HepG2 (cell line): ENCODE data around the gene EMC9. TPM values are rescaled to one million over a fixed set of nuclear protein-coding genes. Genes with fewer than 3 reads are reported as not detected.

Experiments
- ATF1 ChIP-seq: IDR thresholded peaks from 2 replicates; pipeline ENCODE4 v1.6.1; 2016; ENCODE audit warnings: mild to moderate bottlenecking, control low read depth
- CEBPG ChIP-seq: IDR thresholded peaks from 2 replicates; pipeline ENCODE4 v1.6.1; 2016
- CENPT ChIP-seq: sonication (generic); formaldehyde crosslinking; IDR thresholded peaks from 2 replicates; pipeline ENCODE4 v1.8.0; 2022; ENCODE audit warnings: low read depth, mild to moderate bottlenecking, moderate library complexity, missing genetic modification reagents
- ELF4 ChIP-seq: sonication (generic); formaldehyde crosslinking; IDR thresholded peaks from 2 replicates; pipeline ENCODE4 v1.5.0; 2020; ENCODE audit warnings: missing genetic modification reagents, mild to moderate bottlenecking, moderate library complexity, borderline replicate concordance
- FLYWCH1 ChIP-seq: sonication (generic); formaldehyde crosslinking; IDR thresholded peaks from 2 replicates; pipeline ENCODE4 v1.8.1; 2023; ENCODE audit warnings: mild to moderate bottlenecking, missing genetic modification reagents
- MED13 ChIP-seq: sonication (generic); formaldehyde crosslinking; IDR thresholded peaks from 2 replicates; pipeline ENCODE4 v1.5.0; 2020; ENCODE audit warnings: missing genetic modification reagents
- NFKBIZ ChIP-seq: IDR thresholded peaks from 2 replicates; pipeline ENCODE4 v1.6.1; 2018; ENCODE audit warnings: missing genetic modification reagents, missing compliant biosample characterization
- ONECUT2 ChIP-seq: sonication (generic); formaldehyde crosslinking; IDR thresholded peaks from 2 replicates; pipeline ENCODE4 v1.4.0; 2020; ENCODE audit warnings: missing genetic modification reagents
- PHF21A ChIP-seq: sonication (generic); formaldehyde crosslinking; IDR thresholded peaks from 2 replicates; pipeline ENCODE4 v1.5.0; 2020; ENCODE audit warnings: mild to moderate bottlenecking, missing genetic modification reagents
- RBFOX2 ChIP-seq: fragments of 200-400 bp; formaldehyde crosslinking; IDR thresholded peaks from 2 replicates; pipeline ENCODE4 v1.6.1; 2017; ENCODE audit warnings: low read depth, mild to moderate bottlenecking, low read length
- RELA ChIP-seq: sonication (generic); formaldehyde crosslinking; IDR thresholded peaks from 2 replicates; pipeline ENCODE4 v1.4.0; 2020; ENCODE audit warnings: missing genetic modification reagents
- ZFP1 ChIP-seq: IDR thresholded peaks from 2 replicates; pipeline ENCODE4 v1.6.1; 2016
- ZFYVE20 ChIP-seq: sonication (generic); formaldehyde crosslinking; IDR thresholded peaks from 2 replicates; pipeline ENCODE4 v1.8.0; 2023; ENCODE audit warnings: low read depth, mild to moderate bottlenecking, moderate library complexity, missing genetic modification reagents, borderline replicate concordance
- ZNF335 ChIP-seq: sonication (generic); formaldehyde crosslinking; IDR thresholded peaks from 2 replicates; pipeline ENCODE4 v1.4.0; 2020; ENCODE audit warnings: missing genetic modification reagents
- ZNF569 ChIP-seq: sonication (generic); formaldehyde crosslinking; IDR thresholded peaks from 2 replicates; pipeline ENCODE4 v1.5.0; 2020; ENCODE audit warnings: mild to moderate bottlenecking, missing genetic modification reagents, moderate library complexity, borderline replicate concordance
- ZNF703 ChIP-seq: sonication (generic); formaldehyde crosslinking; IDR thresholded peaks from 2 replicates; pipeline ENCODE4 v1.5.1; 2020; ENCODE audit warnings: missing genetic modification reagents, mild to moderate bottlenecking, moderate library complexity, borderline replicate concordance
- polyA plus RNA-seq, 8 experiments: library from polyadenylated mRNA; depleted of rRNA in 3 of 8; stranded (reverse) in 7 of 8; unstranded in 1 of 8; fragments of >200 nt; fragmentation: Illumina TruSeq in 4 of 8; extraction: Trizol in 4 of 8; gene quantifications; 2 replicates each; pipeline versions ENCODE4 v1.2.1 to v1.2.3, GENCODE V29; 2011 to 2016; ENCODE audit warnings: low read depth in 4 of 8, missing spikeins in 1 of 8, mixed read lengths in 1 of 8; ENCODE audit not compliant: insufficient read depth in 1 of 8
- total RNA-seq, 5 experiments: library from RNA; depleted of rRNA; stranded (reverse); fragments of >200 nt; fragmentation: Illumina TruSeq; extraction: Trizol; gene quantifications; 2 replicates each; pipeline ENCODE4 v1.2.3, GENCODE V29; 2016; ENCODE audit warnings: low read depth in 1 of 5
- TF ChIP-seq, protein P1 (sequence below): IDR thresholded peaks from 2 replicates; pipeline ENCODE4 v1.6.1; 2016; ENCODE audit warnings: missing genetic modification reagents, missing compliant biosample characterization
- TF ChIP-seq, protein P2 (sequence below): sonication (generic); formaldehyde crosslinking; IDR thresholded peaks from 2 replicates; pipeline ENCODE4 v1.5.0; 2020; ENCODE audit warnings: mild to moderate bottlenecking, missing genetic modification reagents, borderline replicate concordance
- TF ChIP-seq, protein P3 (sequence below): sonication (generic); formaldehyde crosslinking; IDR thresholded peaks from 2 replicates; pipeline ENCODE4 v1.8.1; 2023; ENCODE audit warnings: mild to moderate bottlenecking, moderate library complexity, missing genetic modification reagents
- TF ChIP-seq, protein P4 (sequence below): IDR thresholded peaks from 2 replicates; pipeline ENCODE4 v1.6.1; 2016; ENCODE audit warnings: low read depth, borderline replicate concordance
- TF ChIP-seq, protein P5 (sequence below): sonication (generic); formaldehyde crosslinking; IDR thresholded peaks from 2 replicates; pipeline ENCODE4 v1.5.1; 2020; ENCODE audit warnings: missing genetic modification reagents, mild to moderate bottlenecking, borderline replicate concordance

The EMC9 gene
- total and polyA plus RNA-seq, 2 of the 13 experiments (the other 11 are each of a cell fraction or from before 2014, with no cell fraction given), result 60.5 to 78.7 TPM

DNA sequence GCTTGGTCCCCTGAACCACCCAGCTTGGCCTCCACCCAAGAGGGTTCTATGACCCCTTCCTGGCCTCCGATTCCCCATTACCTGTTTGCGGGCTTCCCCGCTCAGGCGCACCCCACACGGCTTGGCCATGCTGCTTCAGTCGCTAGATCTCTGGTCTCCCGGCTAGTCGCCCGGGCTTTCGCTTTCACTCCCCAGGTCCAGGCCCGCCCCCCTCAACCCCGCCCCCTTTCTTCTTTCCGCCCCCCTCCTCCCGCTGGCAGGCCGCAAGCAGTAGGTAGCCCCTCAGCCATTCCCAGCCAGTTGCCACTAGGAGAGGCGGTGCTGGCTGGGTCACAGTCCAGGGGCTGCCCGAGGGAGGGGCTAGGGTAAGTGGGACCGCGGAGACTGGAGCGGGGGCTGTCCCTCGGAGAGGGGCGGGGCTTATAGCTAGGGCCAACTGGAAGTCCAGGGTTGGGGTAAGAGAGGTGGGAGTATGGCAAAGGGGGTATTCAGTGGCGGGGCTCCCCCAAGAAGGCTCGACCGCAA is 5.1 kb upstream of the EMC9 start, which contains the start of gene PSME2 (continued):
- no peak for TF ChIP-seq ELF4 (CRISPR knock-in tag)
- TF ChIP-seq CEBPG (CRISPR knock-in tag), result peak; percentile 38; the same call in 1 of the 2 replicates
- TF ChIP-seq ZFP1 (CRISPR knock-in tag), result no peak; the same call in 1 of the 2 replicates
- TF ChIP-seq ATF1, result no peak
- TF ChIP-seq RELA, result 0 out of 2 replicates have a peak, but pooled peaks have one; percentile 42
- TF ChIP-seq ZNF335, result 0 out of 2 replicates have a peak, but pooled peaks have one; percentile 14
- TF ChIP-seq, protein P1, sequence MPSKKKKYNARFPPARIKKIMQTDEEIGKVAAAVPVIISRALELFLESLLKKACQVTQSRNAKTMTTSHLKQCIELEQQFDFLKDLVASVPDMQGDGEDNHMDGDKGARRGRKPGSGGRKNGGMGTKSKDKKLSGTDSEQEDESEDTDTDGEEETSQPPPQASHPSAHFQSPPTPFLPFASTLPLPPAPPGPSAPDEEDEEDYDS (CRISPR knock-in tag), result peak; percentile 94
- TF ChIP-seq, protein P2, sequence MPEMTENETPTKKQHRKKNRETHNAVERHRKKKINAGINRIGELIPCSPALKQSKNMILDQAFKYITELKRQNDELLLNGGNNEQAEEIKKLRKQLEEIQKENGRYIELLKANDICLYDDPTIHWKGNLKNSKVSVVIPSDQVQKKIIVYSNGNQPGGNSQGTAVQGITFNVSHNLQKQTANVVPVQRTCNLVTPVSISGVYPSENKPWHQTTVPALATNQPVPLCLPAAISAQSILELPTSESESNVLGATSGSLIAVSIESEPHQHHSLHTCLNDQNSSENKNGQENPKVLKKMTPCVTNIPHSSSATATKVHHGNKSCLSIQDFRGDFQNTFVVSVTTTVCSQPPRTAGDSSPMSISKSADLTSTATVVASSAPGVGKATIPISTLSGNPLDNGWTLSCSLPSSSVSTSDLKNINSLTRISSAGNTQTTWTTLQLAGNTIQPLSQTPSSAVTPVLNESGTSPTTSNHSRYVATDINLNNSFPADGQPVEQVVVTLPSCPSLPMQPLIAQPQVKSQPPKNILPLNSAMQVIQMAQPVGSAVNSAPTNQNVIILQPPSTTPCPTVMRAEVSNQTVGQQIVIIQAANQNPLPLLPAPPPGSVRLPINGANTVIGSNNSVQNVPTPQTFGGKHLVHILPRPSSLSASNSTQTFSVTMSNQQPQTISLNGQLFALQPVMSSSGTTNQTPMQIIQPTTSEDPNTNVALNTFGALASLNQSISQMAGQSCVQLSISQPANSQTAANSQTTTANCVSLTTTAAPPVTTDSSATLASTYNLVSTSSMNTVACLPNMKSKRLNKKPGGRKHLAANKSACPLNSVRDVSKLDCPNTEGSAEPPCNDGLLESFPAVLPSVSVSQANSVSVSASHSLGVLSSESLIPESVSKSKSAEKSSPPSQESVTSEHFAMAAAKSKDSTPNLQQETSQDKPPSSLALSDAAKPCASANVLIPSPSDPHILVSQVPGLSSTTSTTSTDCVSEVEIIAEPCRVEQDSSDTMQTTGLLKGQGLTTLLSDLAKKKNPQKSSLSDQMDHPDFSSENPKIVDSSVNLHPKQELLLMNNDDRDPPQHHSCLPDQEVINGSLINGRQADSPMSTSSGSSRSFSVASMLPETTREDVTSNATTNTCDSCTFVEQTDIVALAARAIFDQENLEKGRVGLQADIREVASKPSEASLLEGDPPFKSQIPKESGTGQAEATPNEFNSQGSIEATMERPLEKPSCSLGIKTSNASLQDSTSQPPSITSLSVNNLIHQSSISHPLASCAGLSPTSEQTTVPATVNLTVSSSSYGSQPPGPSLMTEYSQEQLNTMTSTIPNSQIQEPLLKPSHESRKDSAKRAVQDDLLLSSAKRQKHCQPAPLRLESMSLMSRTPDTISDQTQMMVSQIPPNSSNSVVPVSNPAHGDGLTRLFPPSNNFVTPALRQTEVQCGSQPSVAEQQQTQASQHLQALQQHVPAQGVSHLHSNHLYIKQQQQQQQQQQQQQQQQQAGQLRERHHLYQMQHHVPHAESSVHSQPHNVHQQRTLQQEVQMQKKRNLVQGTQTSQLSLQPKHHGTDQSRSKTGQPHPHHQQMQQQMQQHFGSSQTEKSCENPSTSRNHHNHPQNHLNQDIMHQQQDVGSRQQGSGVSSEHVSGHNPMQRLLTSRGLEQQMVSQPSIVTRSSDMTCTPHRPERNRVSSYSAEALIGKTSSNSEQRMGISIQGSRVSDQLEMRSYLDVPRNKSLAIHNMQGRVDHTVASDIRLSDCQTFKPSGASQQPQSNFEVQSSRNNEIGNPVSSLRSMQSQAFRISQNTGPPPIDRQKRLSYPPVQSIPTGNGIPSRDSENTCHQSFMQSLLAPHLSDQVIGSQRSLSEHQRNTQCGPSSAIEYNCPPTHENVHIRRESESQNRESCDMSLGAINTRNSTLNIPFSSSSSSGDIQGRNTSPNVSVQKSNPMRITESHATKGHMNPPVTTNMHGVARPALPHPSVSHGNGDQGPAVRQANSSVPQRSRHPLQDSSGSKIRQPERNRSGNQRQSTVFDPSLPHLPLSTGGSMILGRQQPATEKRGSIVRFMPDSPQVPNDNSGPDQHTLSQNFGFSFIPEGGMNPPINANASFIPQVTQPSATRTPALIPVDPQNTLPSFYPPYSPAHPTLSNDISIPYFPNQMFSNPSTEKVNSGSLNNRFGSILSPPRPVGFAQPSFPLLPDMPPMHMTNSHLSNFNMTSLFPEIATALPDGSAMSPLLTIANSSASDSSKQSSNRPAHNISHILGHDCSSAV (CRISPR knock-in tag), result 0 out of 2 replicates have a peak, but pooled peaks have one; percentile 29
- TF ChIP-seq, protein P3, sequence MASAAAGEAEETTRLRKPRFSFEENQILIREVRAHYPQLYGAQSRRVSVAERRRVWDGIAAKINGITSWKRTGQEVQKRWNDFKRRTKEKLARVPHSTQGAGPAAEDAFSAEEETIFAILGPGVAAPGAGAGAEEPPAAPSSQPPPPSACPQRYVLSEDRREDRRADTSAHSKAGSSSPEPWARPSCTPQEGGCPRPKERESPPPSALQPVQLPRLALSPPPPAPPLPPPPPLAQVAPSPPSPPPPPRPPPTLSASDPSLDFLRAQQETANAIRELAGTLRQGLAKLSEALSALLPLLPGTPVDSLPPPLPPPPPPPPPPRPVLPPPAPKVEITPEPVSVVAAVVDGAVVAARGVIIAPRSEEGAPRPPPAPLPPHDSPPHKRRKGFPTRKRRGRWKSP (CRISPR knock-in tag), result no peak
- peak; percentile 14; the same call in 1 of the 2 replicates for TF ChIP-seq NFKBIZ (CRISPR knock-in tag)
- no peak for TF ChIP-seq ZFYVE20
- TF ChIP-seq FLYWCH1 (CRISPR knock-in tag), result no peak
- TF ChIP-seq PHF21A (CRISPR knock-in tag), result no peak
- 0 out of 2 replicates have a peak, but pooled peaks have one; percentile 24 for TF ChIP-seq RBFOX2
- TF ChIP-seq ZNF703, result no peak
- TF ChIP-seq, protein P4, sequence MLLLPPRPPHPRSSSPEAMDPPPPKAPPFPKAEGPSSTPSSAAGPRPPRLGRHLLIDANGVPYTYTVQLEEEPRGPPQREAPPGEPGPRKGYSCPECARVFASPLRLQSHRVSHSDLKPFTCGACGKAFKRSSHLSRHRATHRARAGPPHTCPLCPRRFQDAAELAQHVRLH (CRISPR knock-in tag), result no peak
- TF ChIP-seq MED13 (CRISPR knock-in tag), result peak; percentile 69; the same call in 1 of the 2 replicates
- TF ChIP-seq CENPT (CRISPR knock-in tag), result no peak
- TF ChIP-seq ZNF569 (CRISPR knock-in tag), result no peak
- TF ChIP-seq, protein P5, sequence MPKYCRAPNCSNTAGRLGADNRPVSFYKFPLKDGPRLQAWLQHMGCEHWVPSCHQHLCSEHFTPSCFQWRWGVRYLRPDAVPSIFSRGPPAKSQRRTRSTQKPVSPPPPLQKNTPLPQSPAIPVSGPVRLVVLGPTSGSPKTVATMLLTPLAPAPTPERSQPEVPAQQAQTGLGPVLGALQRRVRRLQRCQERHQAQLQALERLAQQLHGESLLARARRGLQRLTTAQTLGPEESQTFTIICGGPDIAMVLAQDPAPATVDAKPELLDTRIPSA (CRISPR knock-in tag), result no peak
- TF ChIP-seq ONECUT2 (CRISPR knock-in tag), result no peak
